OCI-LY1 (cell line): ENCODE data around the gene FUT8.

Experiments used
- H2AFZ ChIP-seq: fragments of 200-600 bp; sonication (generic), shearing (Covaris generic); 2 replicates; pipeline ENCODE4 v1.6.0; 2014; ENCODE audit warnings: antibody characterized with exemption, mild to moderate bottlenecking, low read length
- H3F3A ChIP-seq: fragments of 200-600 bp; sonication (generic), shearing (Covaris generic); 2 replicates; pipeline ENCODE4 v1.6.0; 2014; ENCODE audit warnings: mild to moderate bottlenecking, antibody characterized with exemption, low read length, moderate library complexity; ENCODE audit not compliant: insufficient read depth
- H3K27ac ChIP-seq: fragments of 200-600 bp; sonication (generic); 2 replicates; pipeline ENCODE4 v1.5.1; 2014; ENCODE audit warnings: low read length, mixed run types, mild to moderate bottlenecking, low read depth; ENCODE audit not compliant: poor library complexity, severe bottlenecking
- H3K27me3 ChIP-seq: fragments of 200-600 bp; sonication (generic); 2 replicates; pipeline ENCODE4 v1.6.0; 2014; ENCODE audit warnings: antibody characterized with exemption, mild to moderate bottlenecking, low read length, moderate library complexity; ENCODE audit not compliant: insufficient read depth
- H3K36me3 ChIP-seq: fragments of 200-600 bp; sonication (generic); 2 replicates; pipeline ENCODE4 v1.6.1; 2014; ENCODE audit warnings: mild to moderate bottlenecking, antibody characterized with exemption, low read length, moderate library complexity, mixed read lengths; ENCODE audit not compliant: insufficient read depth
- H3K4me1 ChIP-seq: fragments of 200-600 bp; sonication (generic); 2 replicates; pipeline ENCODE4 v1.5.1; 2014; ENCODE audit warnings: mild to moderate bottlenecking, low read length, moderate library complexity; ENCODE audit not compliant: insufficient read depth, severe bottlenecking
- H3K4me2 ChIP-seq: fragments of 200-600 bp; sonication (generic), shearing (Covaris generic); 2 replicates; pipeline ENCODE4 v1.6.1; 2014; ENCODE audit warnings: low read length
- H3K4me3 ChIP-seq: fragments of 200-600 bp; sonication (generic); 2 replicates; pipeline ENCODE4 v1.5.1; 2014; ENCODE audit warnings: low read length, low read depth, mild to moderate bottlenecking, mixed read lengths; ENCODE audit not compliant: poor library complexity, severe bottlenecking
- H3K79me2 ChIP-seq: fragments of 200-600 bp; shearing (Covaris generic); 2 replicates; pipeline ENCODE4 v1.6.1; 2016; ENCODE audit warnings: mixed run types, low read length, mixed read lengths; ENCODE audit not compliant: insufficient read depth
- H3K9ac ChIP-seq: fragments of 200-600 bp; sonication (generic), shearing (Covaris generic); 2 replicates; pipeline ENCODE4 v1.6.1; 2014; ENCODE audit warnings: mild to moderate bottlenecking, low read length, mixed read lengths
- H3K9me2 ChIP-seq: fragments of 200-600 bp; sonication (generic), shearing (Covaris generic); 2 replicates; pipeline ENCODE4 v1.6.1; 2014; ENCODE audit warnings: low read depth, mild to moderate bottlenecking, low read length, mixed read lengths
- H3K9me3 ChIP-seq: fragments of 200-600 bp; shearing (Covaris generic); 2 replicates; pipeline ENCODE4 v1.6.1; 2014; ENCODE audit warnings: low read length, mixed read lengths
- H4K20me1 ChIP-seq: fragments of 200-600 bp; sonication (generic), shearing (Covaris generic); 2 replicates; pipeline ENCODE4 v1.6.0; 2016; ENCODE audit warnings: mild to moderate bottlenecking, low read length; ENCODE audit not compliant: insufficient read depth
- CTCF ChIP-seq: fragments of 200-600 bp; sonication (generic), shearing (Covaris generic); IDR thresholded peaks from 2 replicates; pipeline ENCODE4 v1.5.1; 2017; ENCODE audit warnings: mild to moderate bottlenecking, antibody characterized with exemption, low read length, moderate library complexity, mixed read lengths
- EZH2 ChIP-seq: fragments of 200-600 bp; sonication (generic), shearing (Covaris generic); IDR thresholded peaks from 2 replicates; pipeline ENCODE4 v1.8.0; 2017; ENCODE audit warnings: borderline replicate concordance, mixed run types, mild to moderate bottlenecking, antibody characterized with exemption, low read length, moderate library complexity, mixed read lengths

The FUT8 gene

GRCh38 chr14:65433646-65434045 lies 21.1 kb downstream of the FUT8 start:
- TF ChIP-seq CTCF (no peak), EZH2 (no peak)
- Histone ChIP-seq H3K27ac (no peak overlapping the region), H3K36me3 (peaks cover 34% of the 10 kb centered on the region), H3K4me3 (no peak overlapping the region), H3K9ac (no peak overlapping the region), H3K79me2 (peaks cover 83% of the 10 kb centered on the region), H3K4me1 (peaks cover 36% of the 10 kb centered on the region), H3K27me3 (no peaks in the 10 kb centered on the region), H3K9me2 (no peaks in the 10 kb centered on the region), H2AFZ (no peak overlapping the region), H3K9me3 (peaks cover 9% of the 10 kb centered on the region; the same call in 1 of the 2 replicates), H4K20me1 (no peaks in the 10 kb centered on the region), H3F3A (no peaks in the 10 kb centered on the region), H3K4me2 (no peak overlapping the region)

- no peak overlapping the region for H3K4me2 ChIP-seq
These were observed 21.8 kb downstream of the FUT8 start for GRCh38 chr14:65434216-65434850.

GRCh38 chr14:65438266-65438933 lies 25.9 kb downstream of the FUT8 start:
- H3K9ac ChIP-seq, result no peak overlapping the region

More at GRCh38 chr14:65434216-65434850, 21.8 kb downstream of the FUT8 start:
- no peaks in the 10 kb centered on the region for H3K9me2 ChIP-seq
- peaks cover 36% of the 10 kb centered on the region for H3K4me1 ChIP-seq
- TF ChIP-seq CTCF, result no peak
- no peak for TF ChIP-seq EZH2
- no peaks in the 10 kb centered on the region for H3F3A ChIP-seq
- no peak overlapping the region for H3K27ac ChIP-seq
- no peak overlapping the region for H3K4me3 ChIP-seq
- H3K9ac ChIP-seq, result no peak overlapping the region
- H3K36me3 ChIP-seq, result peaks cover 34% of the 10 kb centered on the region
- H4K20me1 ChIP-seq, result no peaks in the 10 kb centered on the region
- H3K79me2 ChIP-seq, result peaks cover 83% of the 10 kb centered on the region
- H3K27me3 ChIP-seq, result no peaks in the 10 kb centered on the region
- H2AFZ ChIP-seq, result no peak overlapping the region
- H3K9me3 ChIP-seq, result peaks cover 9% of the 10 kb centered on the region; the same call in 1 of the 2 replicates

More at GRCh38 chr14:65438266-65438933, 25.9 kb downstream of the FUT8 start:
- Histone ChIP-seq H3K27ac (no peak overlapping the region), H4K20me1 (no peaks in the 10 kb centered on the region), H3K9me3 (peaks cover 9% of the 10 kb centered on the region; the same call in 1 of the 2 replicates), H3K4me2 (no peak overlapping the region), H3K36me3 (peaks cover 32% of the 10 kb centered on the region), H3F3A (no peaks in the 10 kb centered on the region), H3K9me2 (no peaks in the 10 kb centered on the region), H3K4me1 (peaks cover 27% of the 10 kb centered on the region), H3K4me3 (no peak overlapping the region), H3K79me2 (peaks cover 69% of the 10 kb centered on the region), H2AFZ (no peak overlapping the region), H3K27me3 (no peaks in the 10 kb centered on the region)
- no peak for TF ChIP-seq CTCF
- no peak for TF ChIP-seq EZH2
